C1 segment of cervical spinal cord (tissue), 14 donors: ENCODE measurements around the gene YWHAB.
"Not testable (repeated sequence)": the region's sequence is repeated elsewhere in the genome, so short reads cannot be mapped to it uniquely, and the experiment has no call there.

Experiments used
- DNase-seq, 14 donors: peaks; one replicate each; lab custom pipeline; 2025; lab: John Stamatoyannopoulos, UW

YWHAB gene

DNA sequence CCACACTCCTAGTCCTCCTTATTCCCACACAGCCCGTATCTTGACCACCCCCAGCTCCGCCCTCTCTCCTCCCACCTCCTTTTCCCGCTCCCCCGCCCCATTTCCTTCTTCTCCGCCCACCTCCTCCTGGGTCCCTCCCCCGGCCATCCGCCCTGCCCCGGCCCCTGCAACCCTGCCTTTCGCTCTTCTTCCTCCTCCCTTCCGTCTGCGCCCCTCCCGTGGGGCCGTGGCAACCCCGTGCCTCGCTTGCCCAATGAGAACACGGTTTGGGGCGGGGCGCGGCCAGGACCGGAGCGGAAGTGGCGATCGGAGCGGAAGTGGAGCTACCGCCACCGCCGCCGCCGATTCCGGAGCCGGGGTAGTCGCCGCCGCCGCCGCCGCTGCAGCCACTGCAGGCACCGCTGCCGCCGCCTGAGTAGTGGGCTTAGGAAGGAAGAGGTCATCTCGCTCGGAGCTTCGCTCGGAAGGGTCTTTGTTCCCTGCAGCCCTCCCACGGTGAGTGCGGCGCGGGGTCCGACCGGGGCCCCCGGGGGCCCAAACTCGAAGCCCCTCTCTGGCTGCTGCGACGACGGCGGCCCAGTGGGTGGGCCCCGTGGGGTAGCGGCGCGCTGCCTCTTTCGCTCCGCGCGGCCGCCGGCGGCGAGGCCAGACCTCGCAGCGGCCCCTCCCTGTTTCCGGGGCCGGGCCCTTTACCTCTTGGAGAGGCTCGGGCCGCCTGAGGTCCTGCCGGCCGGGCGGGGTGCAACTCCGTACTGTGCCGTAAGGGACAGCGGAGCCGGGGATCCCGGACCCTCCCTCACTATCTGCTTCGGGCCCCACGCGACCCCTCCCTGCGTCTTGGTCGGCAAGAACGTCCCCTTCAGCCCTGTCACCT, at the start of gene YWHAB:
YWHAB (plus strand) TSS at position 314 of the 874 bp plus-strand sequence. CDS start 15,829 bp downstream, outside the sequence.
- DNase-seq = peak; percentile 81 to 97 (median 94)

DNA sequence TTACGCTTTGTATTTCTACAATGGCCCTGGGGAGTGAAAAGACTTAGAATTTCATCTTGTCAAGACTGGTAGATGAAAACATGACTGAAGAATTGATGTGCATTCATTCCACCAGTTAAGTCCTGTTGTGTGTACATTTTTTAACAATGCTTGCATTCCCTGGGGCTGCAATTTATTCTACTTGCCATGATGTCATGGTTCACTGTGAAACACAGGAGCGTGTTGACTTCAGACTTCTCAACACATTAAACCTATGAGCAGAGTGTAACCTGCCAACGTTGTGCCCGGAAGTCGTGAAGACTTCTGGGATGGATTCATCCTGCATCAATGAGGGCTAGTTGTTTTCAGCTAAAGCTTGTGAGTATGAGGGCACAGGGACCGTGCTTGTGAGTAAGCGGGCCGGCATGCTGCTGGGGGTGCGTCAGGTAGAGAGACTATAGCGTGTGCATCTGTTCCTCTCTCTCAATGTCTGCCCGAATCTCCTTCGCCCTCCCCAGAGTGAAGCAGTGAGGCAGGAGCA, 48.8 kb upstream of the YWHAB start:
- DNase-seq = no peak

DNA sequence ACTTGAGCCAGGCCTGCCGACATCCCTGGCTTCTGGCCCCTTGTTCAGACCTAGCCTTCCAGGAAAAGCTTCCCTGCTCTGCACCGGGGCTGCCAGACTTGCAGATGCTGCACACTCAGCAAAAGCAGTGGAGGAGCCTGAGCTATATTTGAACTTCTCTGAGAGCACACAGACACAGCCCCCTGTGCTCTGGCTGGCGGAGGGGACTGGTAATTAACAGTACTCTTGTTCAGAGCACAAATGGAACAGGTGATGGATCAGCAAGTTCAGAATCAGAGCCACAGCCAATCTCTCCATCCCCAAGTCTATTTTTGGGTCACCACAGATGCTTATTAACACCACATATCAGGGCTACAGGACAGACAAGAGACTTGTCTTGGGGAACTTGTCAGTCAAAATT, 47.6 kb upstream of the YWHAB start:
- no peak for DNase-seq

DNA sequence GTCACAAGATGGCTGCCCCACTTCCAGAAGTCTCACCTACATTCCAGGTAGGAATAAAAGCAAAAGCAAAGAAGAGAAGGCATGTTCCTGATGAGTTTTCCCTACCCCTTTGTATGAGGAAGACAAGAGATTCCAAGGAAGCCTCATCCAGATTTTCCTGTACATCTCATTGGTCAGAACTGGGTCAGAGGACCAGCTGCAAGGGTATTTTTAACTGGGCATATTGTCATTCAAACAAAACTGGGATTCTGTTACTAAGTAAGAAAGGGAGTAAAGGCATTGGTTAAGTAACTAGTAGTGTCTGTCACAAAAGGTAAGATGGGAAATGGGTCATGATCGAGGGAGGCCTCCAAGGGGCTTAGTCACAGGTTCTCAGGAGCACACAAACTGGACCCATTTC, 47.0 kb upstream of the YWHAB start:
- DNase-seq = no peak

DNA sequence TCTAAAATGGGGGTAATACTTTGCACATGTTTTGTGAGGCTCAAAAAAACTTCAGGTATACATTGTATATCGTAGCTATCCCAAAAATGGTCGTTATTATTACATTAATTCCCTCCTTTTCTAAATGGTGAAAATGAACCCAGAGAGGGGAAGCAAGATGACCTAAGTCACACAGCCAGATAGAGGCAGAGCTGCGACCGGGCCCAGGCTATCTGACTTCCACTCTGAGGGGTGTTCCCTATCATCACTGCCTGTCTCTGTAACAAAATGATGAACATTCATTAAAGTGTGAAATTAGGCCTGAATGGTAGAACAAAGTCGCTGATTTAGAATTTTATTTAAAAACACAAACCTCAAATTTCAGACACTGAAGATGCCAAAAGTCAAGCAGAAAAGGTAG, 46.0 kb upstream of the YWHAB start:
- DNase-seq = no peak

DNA sequence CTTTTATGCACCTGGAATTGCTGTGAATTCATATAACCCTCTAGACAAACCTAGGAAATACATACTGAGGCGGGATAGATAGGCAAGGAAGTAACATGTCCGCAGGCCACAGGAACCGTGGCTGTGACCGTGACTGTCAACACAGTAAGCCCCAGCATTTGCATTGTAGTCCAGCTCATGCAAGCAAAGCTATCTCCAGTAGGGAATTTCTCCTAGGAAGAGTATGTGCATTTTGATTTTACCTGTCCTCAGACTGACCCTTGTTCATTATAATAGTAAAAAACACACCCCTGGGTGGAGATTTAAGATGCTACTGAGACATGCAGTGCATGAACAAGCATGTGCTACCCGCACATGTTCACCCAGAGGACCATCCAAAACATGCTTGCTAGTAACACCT, 44.7 kb upstream of the YWHAB start:
- no peak for DNase-seq

DNA sequence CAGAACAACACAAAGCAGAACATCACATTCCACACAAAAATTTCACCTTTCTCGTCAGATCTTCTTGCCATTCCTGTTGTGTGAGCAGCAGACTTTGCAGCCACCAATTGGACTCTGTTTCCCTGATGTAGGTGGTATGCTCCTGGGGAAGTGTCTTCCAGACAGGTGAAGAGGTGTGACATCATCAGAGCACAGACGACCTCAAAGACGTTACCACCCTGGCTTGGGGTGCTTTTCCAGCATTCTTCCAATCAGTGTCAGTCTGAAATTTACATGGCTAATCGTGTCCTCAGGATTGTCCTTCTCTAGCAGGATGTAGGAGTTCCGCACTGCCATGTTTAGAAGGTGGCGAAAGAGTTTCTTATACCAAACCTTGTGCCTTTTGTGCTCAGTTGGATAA, 43.5 kb upstream of the YWHAB start:
- no peak for DNase-seq

DNA sequence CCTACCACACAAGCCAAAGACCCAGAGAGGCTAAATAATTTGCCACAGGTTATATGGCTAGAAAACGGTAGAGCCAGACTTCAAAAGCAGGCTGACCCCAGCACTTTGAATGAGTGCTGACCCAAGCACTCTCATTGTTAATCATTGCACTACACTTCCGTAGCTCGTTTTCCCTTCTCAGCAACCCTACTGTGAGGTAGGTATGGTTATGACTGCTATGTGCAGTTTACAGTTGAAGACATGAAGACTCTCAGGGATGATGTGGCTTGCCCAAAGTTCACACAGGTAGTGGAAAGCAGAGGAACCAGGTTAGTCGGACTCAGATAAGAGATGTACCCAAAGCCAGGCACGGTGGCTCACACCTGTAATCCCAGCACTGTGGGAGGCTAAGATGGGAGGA, 41.6 kb upstream of the YWHAB start:
- DNase-seq = no peak

DNA sequence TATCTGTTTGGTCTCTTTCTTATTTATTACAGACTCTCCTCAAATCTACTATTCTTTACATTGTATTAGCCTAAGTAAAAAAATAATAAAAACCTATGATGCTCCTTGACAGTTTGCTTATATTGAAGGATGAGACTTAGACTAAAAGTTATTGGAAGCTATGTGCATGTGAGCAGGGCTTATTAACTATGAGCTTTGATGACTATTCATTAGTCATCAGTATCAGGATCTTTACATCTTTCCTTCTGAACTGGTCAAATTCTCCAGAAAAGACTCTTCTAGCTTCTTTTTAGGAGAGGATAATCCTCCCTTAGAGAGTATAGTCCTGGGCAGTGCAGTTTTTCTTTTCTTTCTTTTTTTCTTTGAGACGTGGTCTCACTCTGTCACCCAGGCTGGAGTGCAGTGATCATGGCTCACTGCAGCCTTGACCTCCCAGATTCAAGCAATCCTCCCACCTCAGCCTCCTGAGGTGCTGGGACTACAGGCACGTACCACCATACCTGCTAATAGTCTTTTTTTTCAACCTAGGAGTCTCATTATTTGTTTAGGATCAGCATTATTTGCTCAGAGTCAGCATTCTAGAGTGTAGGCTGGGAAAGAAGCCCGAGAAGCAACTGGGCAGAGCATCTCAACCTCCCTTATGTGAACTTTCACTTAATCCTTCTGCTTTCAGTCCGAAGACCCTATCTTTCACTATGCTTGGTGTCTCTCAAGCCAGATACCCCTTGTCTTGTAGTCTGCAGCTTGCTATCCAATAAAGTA, 37.1 kb upstream of the YWHAB start:
- no peak for DNase-seq

DNA sequence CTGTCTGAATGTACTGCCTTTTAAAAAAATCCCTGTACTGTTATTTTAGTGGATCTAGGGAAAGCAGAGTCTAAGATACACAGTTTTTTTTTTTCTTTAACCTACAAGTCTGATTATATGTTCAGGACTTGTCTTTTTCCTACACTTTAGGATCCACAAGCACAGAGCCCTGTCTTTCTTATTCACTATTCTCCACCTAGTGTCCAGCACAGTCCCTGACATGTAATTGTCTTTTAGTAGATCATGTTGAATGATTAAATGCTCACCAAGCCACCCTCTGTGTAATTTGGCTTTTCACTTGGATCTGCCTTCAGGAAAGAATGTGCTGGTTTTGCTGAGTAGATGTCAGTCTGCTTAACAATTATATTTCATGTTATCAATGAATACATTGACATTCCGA, 35.8 kb upstream of the YWHAB start:
- DNase-seq = no peak

DNA sequence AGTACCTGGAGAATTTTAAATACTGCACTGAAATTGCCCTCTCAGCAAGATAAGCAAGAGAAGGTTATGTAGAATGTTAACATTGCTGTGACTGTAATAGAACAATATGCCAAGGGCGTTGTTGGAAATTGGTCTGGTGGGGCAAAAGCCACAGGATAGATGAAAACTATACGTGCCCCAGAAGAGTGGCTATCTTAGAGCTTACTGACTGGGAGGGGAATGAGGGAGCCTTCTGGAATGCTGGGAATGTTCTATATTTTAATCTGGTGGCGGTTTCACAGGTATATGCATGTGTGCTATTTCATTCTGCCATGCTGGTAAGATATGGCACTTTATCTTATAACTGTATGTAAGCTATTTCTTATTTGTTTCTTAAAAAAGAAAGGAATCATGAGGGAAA, 35.2 kb upstream of the YWHAB start:
- no peak for DNase-seq

DNA sequence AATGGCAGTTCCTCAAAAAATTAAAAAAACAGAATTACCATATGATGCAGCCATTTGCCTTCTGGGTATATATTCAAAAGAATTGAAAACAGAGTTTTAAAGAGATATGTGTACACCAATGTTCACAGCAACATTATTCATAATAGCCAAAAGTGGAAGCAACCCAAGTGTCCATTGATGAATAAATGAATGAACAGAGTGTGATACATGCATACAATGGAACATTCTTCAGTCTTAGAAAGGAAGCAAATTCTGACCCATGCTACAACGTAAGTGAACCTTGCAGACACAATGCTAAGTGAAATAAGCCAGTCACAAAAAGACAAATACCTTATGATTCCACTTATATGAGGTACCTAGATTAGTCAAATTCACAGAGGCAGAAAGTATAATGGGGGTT, 34.7 kb upstream of the YWHAB start:
- no peak for DNase-seq

DNA sequence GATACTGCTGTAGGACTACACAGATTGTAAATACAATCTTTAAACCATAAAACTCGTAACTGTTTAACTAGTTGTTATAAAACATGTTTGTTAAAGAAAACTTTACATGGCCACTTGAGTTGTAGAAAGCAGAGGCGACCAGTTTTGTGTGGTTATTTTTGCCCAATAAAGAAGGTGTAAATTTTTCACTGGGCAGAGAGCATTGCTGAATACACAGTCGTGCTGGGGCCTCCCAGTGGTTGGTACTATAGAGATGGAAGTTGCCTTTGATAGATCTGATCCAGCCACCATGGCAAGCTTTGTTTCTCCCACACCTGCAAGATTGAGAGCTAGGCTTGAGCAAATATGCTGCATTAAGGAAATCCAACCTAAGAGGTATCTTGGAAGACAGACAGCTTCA, 34.0 kb upstream of the YWHAB start:
- no peak for DNase-seq

DNA sequence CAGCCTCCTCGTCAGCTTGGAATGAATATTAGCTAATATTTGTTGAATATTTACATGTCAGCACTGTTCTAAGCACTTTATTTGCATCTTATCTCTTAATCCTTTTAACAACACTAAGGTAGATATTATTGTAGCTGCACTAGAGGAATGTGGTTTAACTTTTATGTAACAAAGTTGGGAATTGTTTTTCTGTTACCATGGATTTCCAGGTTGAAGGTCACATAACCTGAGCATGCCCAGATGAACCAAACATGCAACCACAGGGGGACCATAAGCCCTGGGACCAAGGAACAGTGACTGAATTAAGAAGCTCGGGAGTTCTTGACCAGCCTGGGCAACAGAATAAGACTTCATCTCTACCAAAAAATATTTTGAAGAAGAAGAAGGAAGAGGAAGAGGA, 29.1 kb upstream of the YWHAB start:
- DNase-seq = no peak

DNA sequence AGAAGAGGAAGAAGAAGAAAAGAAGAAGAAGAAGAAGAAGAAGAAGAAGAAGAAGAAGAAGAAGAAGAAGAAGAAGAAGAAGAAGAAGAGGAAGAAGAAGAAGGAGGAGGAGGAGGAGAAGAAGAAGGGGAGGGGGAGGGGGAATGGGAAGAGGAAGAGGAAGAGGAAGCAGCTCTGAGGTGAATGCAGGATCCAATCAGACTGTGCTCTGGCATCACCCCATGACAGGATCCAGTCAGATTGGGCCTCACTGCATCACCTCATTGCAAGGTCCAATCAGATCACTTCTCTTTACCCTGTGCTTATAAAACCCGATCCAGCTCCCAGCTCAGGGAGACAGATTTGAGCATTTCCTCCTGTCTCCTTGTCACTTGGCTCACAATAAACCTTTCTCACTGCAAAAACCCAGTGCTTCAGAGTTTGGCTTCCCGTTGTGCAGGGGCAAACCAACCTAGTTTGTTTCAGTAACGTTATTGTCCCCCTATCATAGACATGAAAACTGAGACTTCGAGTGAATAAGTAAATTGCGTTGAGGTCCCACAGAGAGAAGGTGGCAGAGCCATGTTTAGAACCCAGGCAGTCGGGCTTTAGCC, 28.6 kb upstream of the YWHAB start:
- DNase-seq = no peak

DNA sequence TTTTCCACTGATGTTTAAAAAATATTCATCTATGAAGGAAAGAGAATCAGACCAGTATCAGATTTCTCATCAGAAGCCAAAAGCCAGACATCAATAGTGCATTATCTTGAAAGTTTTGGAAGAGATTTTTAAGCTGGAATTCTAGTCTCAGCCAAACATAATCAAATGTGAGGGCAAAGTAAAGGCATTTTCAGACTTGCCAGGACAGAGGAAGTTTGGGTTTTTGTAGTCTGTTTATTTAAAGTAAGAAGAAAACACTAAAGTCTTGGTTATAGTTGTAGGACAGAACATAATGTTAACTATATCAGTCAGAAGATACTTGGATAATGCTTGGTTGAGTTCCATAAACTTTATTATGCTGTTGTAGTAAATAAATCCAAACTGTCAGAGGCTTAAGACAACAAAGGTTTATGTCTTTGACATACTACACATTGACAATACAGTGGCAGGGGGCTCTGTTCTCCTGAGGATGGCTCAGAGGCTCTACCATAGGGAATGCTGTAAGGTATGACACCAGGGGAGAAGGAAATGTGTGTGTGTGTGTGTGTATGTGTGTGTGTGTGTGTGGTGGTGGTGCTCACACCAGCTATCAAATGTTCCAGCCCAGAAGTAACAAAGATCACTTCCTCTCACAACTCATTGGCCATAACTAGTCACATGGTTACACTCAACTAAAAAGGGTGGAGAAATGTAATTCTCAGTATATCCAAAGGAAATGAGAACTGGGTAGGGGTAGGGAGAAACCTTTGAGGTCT, 26.7 kb upstream of the YWHAB start:
- no peak for DNase-seq

DNA sequence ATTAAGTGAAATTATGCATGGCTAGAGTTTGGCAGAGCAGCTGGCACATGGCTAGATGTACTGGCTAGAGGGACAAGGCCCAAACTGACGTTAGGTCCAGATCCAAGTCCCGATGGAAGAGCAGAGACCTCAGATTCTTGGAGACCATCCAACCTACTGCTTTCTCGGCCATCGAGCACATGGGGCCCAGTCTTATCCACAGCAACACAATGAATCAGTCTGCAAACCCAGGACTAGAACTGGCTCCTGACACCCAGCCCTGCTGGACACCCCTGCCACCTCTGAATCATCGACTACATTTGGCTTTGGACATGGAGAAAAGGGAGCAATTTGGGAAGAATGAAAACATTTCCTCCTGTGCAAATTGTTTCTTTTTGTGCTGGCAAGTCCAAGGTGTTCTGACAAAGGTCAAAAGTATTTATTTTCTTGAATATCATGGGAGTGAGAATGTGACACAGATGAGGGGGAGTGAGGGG, 23.9 kb upstream of the YWHAB start:
- DNase-seq = peak in 7 of 14 donors; percentile 1 to 46 (median 8)

DNA sequence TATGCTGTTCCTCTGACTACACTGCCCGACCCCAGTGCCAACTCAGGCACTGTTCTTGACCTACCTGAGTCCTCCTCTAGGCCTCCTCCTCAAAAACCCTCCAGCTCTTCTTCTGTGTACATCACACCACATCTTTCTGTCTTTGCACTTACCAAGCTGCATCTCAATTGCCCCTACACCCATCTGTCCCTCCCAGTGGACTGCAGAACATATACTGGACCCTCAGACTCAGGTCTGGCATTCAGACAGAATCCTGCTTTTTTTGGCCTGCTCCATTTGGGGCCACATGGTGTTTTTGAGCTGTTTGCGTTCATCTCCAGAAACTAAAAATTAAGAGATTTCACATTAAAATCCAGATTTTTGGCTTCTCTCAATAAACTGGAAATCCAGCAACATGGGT, 23.2 kb upstream of the YWHAB start:
- DNase-seq = no peak

DNA sequence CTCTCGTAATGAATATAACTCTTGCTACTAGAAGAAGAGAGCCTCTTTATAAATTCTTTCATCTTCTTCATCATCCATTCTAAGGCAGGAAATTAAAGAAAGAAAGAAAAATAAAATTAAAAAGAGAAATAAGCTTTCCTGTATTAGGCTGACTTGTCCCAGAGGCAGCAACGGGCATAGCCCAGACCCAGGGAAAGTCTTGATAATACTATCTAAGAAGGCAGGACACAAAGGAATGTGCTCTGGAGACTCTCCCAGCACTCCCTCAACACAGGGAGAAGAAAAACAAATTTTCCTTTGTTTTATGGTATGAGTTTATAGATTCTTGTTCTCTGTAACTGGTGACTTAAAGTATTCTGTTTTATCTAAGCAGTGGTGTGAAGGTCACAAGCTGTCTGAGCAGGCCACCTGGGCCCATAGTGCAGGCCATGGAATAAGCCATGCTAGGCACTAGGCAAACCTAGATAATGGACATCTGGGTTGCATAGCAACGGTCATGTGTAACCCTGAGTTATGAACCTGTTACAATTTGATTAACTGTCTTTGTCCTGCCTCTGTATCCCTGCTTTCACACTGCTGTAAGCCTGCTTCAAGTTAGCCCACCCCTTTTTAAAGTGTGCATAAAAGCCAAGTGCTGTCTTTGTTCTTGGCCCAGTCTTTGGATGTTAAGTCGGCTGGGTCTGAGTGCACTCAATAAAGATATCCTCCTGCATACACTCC, 22.0 kb upstream of the YWHAB start:
- DNase-seq = not testable (repeated sequence)

DNA sequence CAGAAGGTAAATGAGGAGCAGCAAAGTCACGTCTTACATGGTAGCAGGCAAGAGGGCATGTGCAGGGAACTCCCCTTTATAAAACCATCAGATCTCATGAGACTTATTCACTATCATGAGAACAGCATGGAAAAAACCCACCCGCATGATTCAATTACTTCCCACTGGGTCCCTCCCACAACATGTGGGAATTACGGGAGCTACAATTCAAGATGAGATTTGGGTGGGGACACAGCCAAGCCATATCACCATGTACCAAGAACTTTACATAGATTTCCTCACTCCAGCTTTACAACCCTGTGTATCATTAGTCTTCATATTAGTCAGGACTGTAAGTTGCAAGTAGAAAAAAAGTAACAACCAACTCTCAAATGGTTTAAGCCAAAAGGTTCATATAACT, 21.0 kb upstream of the YWHAB start:
- DNase-seq = not testable (repeated sequence)
